A673 (cell line): ENCODE measurements around the gene RMP24.
A peak's percentile ranks its signal among the peaks of the same experiment; 100 is the strongest.
"Not testable (repeated sequence)": the region's sequence is repeated elsewhere in the genome, so short reads cannot be mapped to it uniquely, and the experiment has no call there.

Experiments
- BruUV-seq: library from RNA; stranded (reverse); fragments of 400-500 nt; replicated peaks from 2 replicates; lab custom pipeline; 2021; lab: Mats Ljungman, UMichigan
- CTCF ChIA-PET: fragments of 300-600 bp; sonication (Branson Sonifier 250); formaldehyde crosslinking; loops from one replicate; lab custom pipeline; 2022; ENCODE audit warnings: antibody characterized with exemption; lab: Charles Lee
- POLR2A ChIA-PET: fragments of 300-600 bp; sonication (Branson Sonifier 250); formaldehyde crosslinking; loops from one replicate; lab custom pipeline; 2022; ENCODE audit warnings: antibody characterized with exemption; ENCODE audit not compliant: low non-redundant PET; lab: Charles Lee
- DNase-seq: peaks from one replicate; pipeline ENCODE4 v3.0.0-alpha.2; 2015; ENCODE audit warnings: low spot score
- H3K27ac ChIP-seq: fragments of 200-600 bp; sonication (generic); 2 replicates; pipeline ENCODE4 v1.5.1; 2016; ENCODE audit warnings: mixed run types, low read depth, mild to moderate bottlenecking, mixed read lengths, antibody characterized with exemption, low read length; ENCODE audit not compliant: poor library complexity, severe bottlenecking
- H3K27me3 ChIP-seq: fragments of 200-600 bp; sonication (generic); replicated peaks from 2 replicates; pipeline ENCODE4 v1.6.1; 2017; ENCODE audit warnings: mixed run types, low read depth, mild to moderate bottlenecking, mixed read lengths, antibody characterized with exemption, low read length; ENCODE audit not compliant: insufficient read depth, poor library complexity
- H3K36me3 ChIP-seq: fragments of 200-600 bp; sonication (generic); 2 replicates; pipeline ENCODE4 v1.6.1; 2016; ENCODE audit warnings: mixed run types, mild to moderate bottlenecking, mixed read lengths, antibody characterized with exemption, low read length; ENCODE audit not compliant: insufficient read depth, poor library complexity, severe bottlenecking
- H3K4me1 ChIP-seq: fragments of 200-600 bp; sonication (generic); 2 replicates; pipeline ENCODE4 v1.6.1; 2017; ENCODE audit warnings: mixed run types, mild to moderate bottlenecking, mixed read lengths, antibody characterized with exemption, low read length; ENCODE audit not compliant: insufficient read depth, poor library complexity, severe bottlenecking
- H3K4me3 ChIP-seq: fragments of 200-600 bp; sonication (generic); 2 replicates; pipeline ENCODE4 v1.5.1; 2016; ENCODE audit warnings: low read depth, mixed run types, mild to moderate bottlenecking, mixed read lengths, low read length; ENCODE audit not compliant: poor library complexity, severe bottlenecking
- H3K9me3 ChIP-seq: fragments of 200-600 bp; sonication (generic); 2 replicates; pipeline ENCODE4 v1.6.1; 2016; ENCODE audit warnings: mixed run types, low read depth, mild to moderate bottlenecking, mixed read lengths, antibody characterized with exemption, low read length; ENCODE audit not compliant: poor library complexity, severe bottlenecking
- EZH2 ChIP-seq: fragments of 200-600 bp; sonication (generic); IDR thresholded peaks from 2 replicates; pipeline ENCODE4 v1.6.1; 2017; ENCODE audit warnings: borderline replicate concordance, low read depth, mild to moderate bottlenecking, mixed read lengths, antibody characterized with exemption, low read length; ENCODE audit not compliant: poor library complexity, severe bottlenecking
- intact Hi-C: fragments of 100-400 bp; cut with micrococcal nuclease; formaldehyde crosslinking; loops from one replicate; pipeline ENCODE4 v1.10.0; 2022; ENCODE audit not compliant: unreplicated experiment
- TF ChIP-seq, protein P1 (sequence below): fragments of 300-800, 200-600 bp; sonication (generic); conservative IDR thresholded peaks from 2 replicates; pipeline ENCODE4 v1.5.1; 2017; ENCODE audit warnings: low read depth, mild to moderate bottlenecking, antibody characterized with exemption, low read length, moderate library complexity, mixed read lengths

Gene RMP24

GRCh38 chr18:36017232-36017631 lies 44.8 kb downstream of the RMP24 start:
- no TSS peak for BruUV-seq
- CTCF ChIA-PET: interaction anchor here (1.1 to 2.6 kb wide), 3 partner anchors 111 to 268 kb away, joined by 3 to 16 read pairs (median 4); no protein-coding TSS in a partner anchor
- peak; percentile 21 for DNase-seq
- Histone ChIP-seq H3K4me1 (peaks cover 5% of the 10 kb centered on the region), H3K27me3 (no peaks in the 10 kb centered on the region), H3K4me3 (no peak overlapping the region), H3K9me3 (no peaks in the 10 kb centered on the region), H3K27ac (no peak overlapping the region), H3K36me3 (no peaks in the 10 kb centered on the region)
- intact Hi-C loops: loop anchor here (2.0 to 5.0 kb wide), 2 partner anchors 75 to 268 kb away; no protein-coding TSS in a partner anchor
- TF ChIP-seq EZH2: no peak
- TF ChIP-seq, protein P1, sequence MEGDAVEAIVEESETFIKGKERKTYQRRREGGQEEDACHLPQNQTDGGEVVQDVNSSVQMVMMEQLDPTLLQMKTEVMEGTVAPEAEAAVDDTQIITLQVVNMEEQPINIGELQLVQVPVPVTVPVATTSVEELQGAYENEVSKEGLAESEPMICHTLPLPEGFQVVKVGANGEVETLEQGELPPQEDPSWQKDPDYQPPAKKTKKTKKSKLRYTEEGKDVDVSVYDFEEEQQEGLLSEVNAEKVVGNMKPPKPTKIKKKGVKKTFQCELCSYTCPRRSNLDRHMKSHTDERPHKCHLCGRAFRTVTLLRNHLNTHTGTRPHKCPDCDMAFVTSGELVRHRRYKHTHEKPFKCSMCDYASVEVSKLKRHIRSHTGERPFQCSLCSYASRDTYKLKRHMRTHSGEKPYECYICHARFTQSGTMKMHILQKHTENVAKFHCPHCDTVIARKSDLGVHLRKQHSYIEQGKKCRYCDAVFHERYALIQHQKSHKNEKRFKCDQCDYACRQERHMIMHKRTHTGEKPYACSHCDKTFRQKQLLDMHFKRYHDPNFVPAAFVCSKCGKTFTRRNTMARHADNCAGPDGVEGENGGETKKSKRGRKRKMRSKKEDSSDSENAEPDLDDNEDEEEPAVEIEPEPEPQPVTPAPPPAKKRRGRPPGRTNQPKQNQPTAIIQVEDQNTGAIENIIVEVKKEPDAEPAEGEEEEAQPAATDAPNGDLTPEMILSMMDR: no peak
- POLR2A ChIA-PET: no interaction called here

- peaks cover 10% of the 10 kb centered on the region for H3K36me3 ChIP-seq
- H3K4me3 ChIP-seq: no peak overlapping the region
- no peak for DNase-seq
- intact Hi-C loops: no loop called here
- BruUV-seq: no TSS peak
- H3K27me3 ChIP-seq: no peaks in the 10 kb centered on the region
- no peaks in the 10 kb centered on the region for H3K9me3 ChIP-seq
- no peak overlapping the region for H3K27ac ChIP-seq
- TF ChIP-seq, protein P1: no peak
- no peak for TF ChIP-seq EZH2
- ChIA-PET POLR2A (no interaction called here), CTCF (no interaction called here)
- peaks cover 5% of the 10 kb centered on the region for H3K4me1 ChIP-seq
Observed at GRCh38 chr18:36020174-36020711, 47.8 kb downstream of the RMP24 start.

GRCh38 chr18:36023336-36023735 lies 50.9 kb downstream of the RMP24 start:
- POLR2A ChIA-PET: no interaction called here

GRCh38 chr18:36024241-36024640 lies 51.8 kb downstream of the RMP24 start:
- H3K27me3 ChIP-seq, CTCF ChIA-PET, H3K27ac ChIP-seq, BruUV-seq, H3K4me1 ChIP-seq, H3K4me3 ChIP-seq, POLR2A ChIA-PET, H3K9me3 ChIP-seq, intact Hi-C loops, DNase-seq: not testable (repeated sequence)
- peaks cover 34% of the 10 kb centered on the region for H3K36me3 ChIP-seq

More at GRCh38 chr18:36023336-36023735, 50.9 kb downstream of the RMP24 start:
- no peaks in the 10 kb centered on the region for H3K27me3 ChIP-seq
- no peak for TF ChIP-seq EZH2
- TF ChIP-seq, protein P1: no peak
- no TSS peak for BruUV-seq
- DNase-seq: no peak
- no peaks in the 10 kb centered on the region for H3K9me3 ChIP-seq
- intact Hi-C loops: no loop called here
- peaks cover 29% of the 10 kb centered on the region for H3K36me3 ChIP-seq
- H3K4me1 ChIP-seq: no peaks in the 10 kb centered on the region
- CTCF ChIA-PET: no interaction called here
- H3K27ac ChIP-seq: no peak overlapping the region
- no peak overlapping the region for H3K4me3 ChIP-seq
